GM10847 (cell line): ENCODE results near the gene ESRRA.

Source experiments
- POLR2A ChIP-seq: IDR thresholded peaks from 2 replicates; pipeline ENCODE4 v1.6.1; 2011; ENCODE audit not compliant: insufficient read length; ENCODE audit errors: extremely low read depth

ESRRA gene

GRCh38 chr11:64355078-64355940 lies 50.0 kb downstream of the ESRRA start:
- TF ChIP-seq POLR2A = no peak

GRCh38 chr11:64356498-64357411 lies 51.4 kb downstream of the ESRRA start:
- TF ChIP-seq POLR2A = no peak

- TF ChIP-seq POLR2A = no peak
These were observed 52.1 kb downstream of the ESRRA start for GRCh38 chr11:64357446-64357845.

- no peak for TF ChIP-seq POLR2A
These were observed 52.7 kb downstream of the ESRRA start for GRCh38 chr11:64357904-64358535.

- no peak for TF ChIP-seq POLR2A
These were observed 53.2 kb downstream of the ESRRA start for GRCh38 chr11:64358536-64358906.

GRCh38 chr11:64358907-64359711 lies 53.8 kb downstream of the ESRRA start, which contains the start of gene RPS6KA4:
Gene RPS6KA4 (plus strand): TSS chr11:64359162. CDS start chr11:64359236, 74 bp downstream.
- TF ChIP-seq POLR2A = peak; percentile 53

- TF ChIP-seq POLR2A = no peak
These were observed 54.6 kb downstream of the ESRRA start for GRCh38 chr11:64359712-64360445.

GRCh38 chr11:64360448-64360921 lies 55.2 kb downstream of the ESRRA start:
- TF ChIP-seq POLR2A = no peak

- no peak for TF ChIP-seq POLR2A
These were observed 56.3 kb downstream of the ESRRA start for GRCh38 chr11:64361659-64362058.

GRCh38 chr11:64362339-64362738 lies 57.0 kb downstream of the ESRRA start:
- TF ChIP-seq POLR2A = no peak

GRCh38 chr11:64364435-64364834 lies 59.1 kb downstream of the ESRRA start:
- no peak for TF ChIP-seq POLR2A

- TF ChIP-seq POLR2A = no peak
These were observed 59.6 kb downstream of the ESRRA start for GRCh38 chr11:64364911-64365310.
